Right ventricle myocardium superior (tissue), 1 donor: ENCODE measurements around the gene AGFG1. TPM values are rescaled to one million over a fixed set of nuclear protein-coding genes. Genes with fewer than 3 reads are reported as not detected.

Experiments used
- ATAC-seq: fragments of 200-7000 bp; cut with Tn5 transposase; one replicate; pipeline ENCODE4 v1.9.1; 2020; ENCODE audit warnings: mild to moderate bottlenecking; ENCODE audit not compliant: poor library complexity
- DNase-seq: peaks from one replicate; pipeline ENCODE4 v3.0.0-alpha.2; 2020
- intact Hi-C: fragments of 100-400 bp; cut with DNase I; formaldehyde crosslinking; loops from one replicate; pipeline ENCODE4 v1.11.2; 2022
- total RNA-seq: library from RNA; stranded (reverse); fragmentation: NEBNext Ultra II Directional; extraction: Animal tissue kit (Norgen Biotek cat#: 25700); gene quantifications from one replicate; pipeline ENCODE4 v1.2.1, GENCODE V29; 2021
- donor health status: DM: no; HTN: yes; CAD: no; lungs with severe emphysema.

The AGFG1 gene
- total RNA-seq, 1 donor from 2014 or later = 55.7 TPM

- ATAC-seq = no peak
- intact Hi-C loops = no loop called here
- no peak for DNase-seq
Measured at GRCh38 chr2:227486688-227487087, 14.7 kb downstream of the AGFG1 start.

GRCh38 chr2:227488045-227488444, 16.1 kb downstream of the AGFG1 start:
- intact Hi-C loops = no loop called here

GRCh38 chr2:227491386-227491785, 19.4 kb downstream of the AGFG1 start:
- ATAC-seq (no peak), DNase-seq (no peak)
- intact Hi-C loops = no loop called here

More at GRCh38 chr2:227488045-227488444, 16.1 kb downstream of the AGFG1 start:
- ATAC-seq = no peak
- no peak for DNase-seq

GRCh38 chr2:227493524-227493923, 21.6 kb downstream of the AGFG1 start:
- intact Hi-C loops = no loop called here
- DNase-seq = no peak

GRCh38 chr2:227497158-227497557, 25.2 kb downstream of the AGFG1 start:
- intact Hi-C loops = no loop called here
- no peak for ATAC-seq

More at GRCh38 chr2:227493524-227493923, 21.6 kb downstream of the AGFG1 start:
- ATAC-seq = no peak

GRCh38 chr2:227499627-227500300, 27.8 kb downstream of the AGFG1 start:
- DNase-seq = no peak
- ATAC-seq = no peak
- intact Hi-C loops = no loop called here

More at GRCh38 chr2:227497158-227497557, 25.2 kb downstream of the AGFG1 start:
- no peak for DNase-seq

- intact Hi-C loops = no loop called here
- DNase-seq = no peak
- no peak for ATAC-seq
Measured at GRCh38 chr2:227500301-227500630, 28.3 kb downstream of the AGFG1 start.

GRCh38 chr2:227503433-227504406, 31.8 kb downstream of the AGFG1 start:
- intact Hi-C loops = no loop called here
- ATAC-seq = peak; percentile 75
- no peak for DNase-seq

- ATAC-seq = no peak
- intact Hi-C loops = no loop called here
- no peak for DNase-seq
Measured at GRCh38 chr2:227504700-227505099, 32.7 kb downstream of the AGFG1 start.

- DNase-seq = no peak
- intact Hi-C loops = no loop called here
- no peak for ATAC-seq
Measured at GRCh38 chr2:227506456-227506855, 34.5 kb downstream of the AGFG1 start.

GRCh38 chr2:227507963-227508362, 36.0 kb downstream of the AGFG1 start:
- no peak for DNase-seq
- no peak for ATAC-seq

GRCh38 chr2:227509076-227509475, 37.1 kb downstream of the AGFG1 start:
- intact Hi-C loops = no loop called here
- ATAC-seq = no peak
- DNase-seq = no peak

More at GRCh38 chr2:227507963-227508362, 36.0 kb downstream of the AGFG1 start:
- intact Hi-C loops = no loop called here

- ATAC-seq (no peak), DNase-seq (no peak)
- intact Hi-C loops = no loop called here
Measured at GRCh38 chr2:227509824-227510619, 38.1 kb downstream of the AGFG1 start.

- ATAC-seq (no peak), DNase-seq (no peak)
- intact Hi-C loops = no loop called here
Measured at GRCh38 chr2:227510620-227510958, 38.6 kb downstream of the AGFG1 start.

GRCh38 chr2:227511239-227511930, 39.4 kb downstream of the AGFG1 start:
- ATAC-seq (no peak), DNase-seq (no peak)
- intact Hi-C loops = no loop called here

- ATAC-seq (peak; percentile 69), DNase-seq (no peak)
- intact Hi-C loops = no loop called here
Measured at GRCh38 chr2:227511955-227512354, 40.0 kb downstream of the AGFG1 start.

- intact Hi-C loops = no loop called here
- ATAC-seq (peak; percentile 55), DNase-seq (no peak)
Measured at GRCh38 chr2:227513113-227513512, 41.2 kb downstream of the AGFG1 start.

- DNase-seq (no peak), ATAC-seq (no peak)
- intact Hi-C loops = no loop called here
Measured at GRCh38 chr2:227515742-227516141, 43.8 kb downstream of the AGFG1 start.

- no peak for DNase-seq
- intact Hi-C loops = no loop called here
- ATAC-seq = no peak
Measured at GRCh38 chr2:227517724-227518123, 45.8 kb downstream of the AGFG1 start.
